GM12891 (cell line): ENCODE results near the gene SLC45A1.

Experiments used
- POLR2A ChIP-seq: IDR thresholded peaks from 2 replicates; pipeline ENCODE4 v1.6.1; 2011; ENCODE audit warnings: low read depth, low read length, control low read depth
- POLR2AphosphoS5 ChIP-seq: IDR thresholded peaks from 2 replicates; pipeline ENCODE4 v1.6.1; 2011; ENCODE audit warnings: low read depth, low read length, control low read depth

DNA sequence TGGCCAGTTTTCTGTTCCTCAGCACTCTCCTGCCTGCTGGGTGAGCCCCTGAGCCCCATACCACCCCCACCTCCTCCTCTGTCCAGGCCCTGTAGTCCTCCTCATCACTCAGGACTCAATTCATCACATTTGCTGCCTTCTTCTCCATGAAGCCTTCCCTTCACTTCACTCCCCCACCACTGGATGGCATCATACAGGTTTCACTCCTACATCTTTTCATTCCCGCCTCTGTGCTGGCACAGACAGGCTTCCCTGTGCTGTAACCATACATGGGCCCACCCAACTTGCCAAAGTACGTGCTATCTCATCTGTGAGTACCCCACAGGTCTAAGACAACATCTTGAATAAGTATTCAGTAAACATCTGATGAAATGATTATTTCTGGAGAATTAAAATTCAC lies 56.9 kb downstream of the SLC45A1 start:
- TF ChIP-seq POLR2A (no peak), POLR2AphosphoS5 (no peak)
